GM19467 (cell line): ENCODE data around the gene ZC3H10.
"Not testable (repeated sequence)": the region's sequence is repeated elsewhere in the genome, so short reads cannot be mapped to it uniquely, and the experiment has no call there.

Experiments
- ATAC-seq: cut with Tn5 transposase; IDR thresholded peaks from one replicate; pipeline ENCODE4 v1.9.1; 2021; ENCODE audit warnings: mild to moderate bottlenecking, moderate library complexity; ENCODE audit not compliant: unreplicated experiment

The ZC3H10 gene

DNA sequence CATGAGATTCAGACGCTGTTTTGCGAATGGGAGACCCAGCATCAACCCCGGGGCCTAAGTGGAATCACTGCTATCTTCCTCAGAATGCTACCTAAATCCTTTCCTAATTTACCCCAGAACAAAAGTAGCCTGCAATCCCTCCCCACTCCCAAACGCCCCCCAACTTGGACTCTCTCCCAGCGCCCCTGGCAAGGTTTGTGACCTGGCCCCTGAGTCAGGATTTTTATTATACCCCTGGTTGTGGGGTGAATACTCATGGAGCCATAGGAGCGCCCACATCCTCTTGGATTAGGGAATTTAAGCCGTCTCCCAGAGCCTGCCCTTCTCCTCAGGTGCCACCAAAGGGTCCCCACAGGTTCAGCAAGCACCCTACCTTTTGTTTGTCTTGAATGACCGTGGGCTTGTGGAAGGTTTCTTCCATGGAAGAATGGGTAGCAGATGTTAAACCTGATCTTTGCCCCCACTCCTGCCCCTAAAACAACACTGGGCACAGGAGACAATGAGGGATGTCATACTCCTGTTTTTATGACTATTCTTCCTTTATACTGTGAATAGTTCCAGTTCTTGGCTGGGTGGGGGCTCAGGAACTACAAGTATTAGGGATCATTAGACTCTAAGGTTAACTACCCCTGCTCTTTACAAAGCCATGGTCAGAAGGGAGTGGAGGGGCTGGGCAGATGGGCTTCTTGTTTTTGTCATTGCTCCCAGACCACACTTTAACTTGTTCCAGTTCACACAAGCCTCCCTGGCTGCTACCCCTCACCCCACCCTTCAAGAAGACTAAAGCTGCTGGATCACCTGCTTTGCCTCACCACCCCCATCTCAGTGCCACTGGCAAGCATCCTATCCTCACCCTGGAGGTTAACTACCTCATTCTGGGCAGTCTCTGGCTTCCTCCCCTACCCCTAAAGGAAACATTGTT is 35.0 kb downstream of the ZC3H10 start:
- no peak for ATAC-seq

DNA sequence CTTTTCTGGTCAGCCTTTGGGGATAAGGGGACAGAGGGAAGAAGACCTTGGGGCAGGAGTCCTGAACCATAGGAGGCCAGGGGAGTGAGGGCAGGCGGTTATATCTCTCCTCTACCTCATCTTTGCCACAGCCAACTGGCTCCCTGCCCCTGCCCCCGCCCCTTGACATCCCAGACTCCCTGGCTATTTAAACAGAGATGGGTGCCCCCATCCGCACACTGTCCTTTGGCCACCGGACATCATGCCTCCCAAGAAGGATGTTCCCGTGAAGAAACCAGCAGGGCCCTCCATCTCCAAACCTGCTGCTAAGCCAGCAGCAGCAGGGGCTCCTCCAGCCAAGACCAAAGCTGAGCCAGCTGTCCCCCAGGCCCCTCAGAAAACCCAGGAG is 35.6 kb downstream of the ZC3H10 start:
- no peak for ATAC-seq

DNA sequence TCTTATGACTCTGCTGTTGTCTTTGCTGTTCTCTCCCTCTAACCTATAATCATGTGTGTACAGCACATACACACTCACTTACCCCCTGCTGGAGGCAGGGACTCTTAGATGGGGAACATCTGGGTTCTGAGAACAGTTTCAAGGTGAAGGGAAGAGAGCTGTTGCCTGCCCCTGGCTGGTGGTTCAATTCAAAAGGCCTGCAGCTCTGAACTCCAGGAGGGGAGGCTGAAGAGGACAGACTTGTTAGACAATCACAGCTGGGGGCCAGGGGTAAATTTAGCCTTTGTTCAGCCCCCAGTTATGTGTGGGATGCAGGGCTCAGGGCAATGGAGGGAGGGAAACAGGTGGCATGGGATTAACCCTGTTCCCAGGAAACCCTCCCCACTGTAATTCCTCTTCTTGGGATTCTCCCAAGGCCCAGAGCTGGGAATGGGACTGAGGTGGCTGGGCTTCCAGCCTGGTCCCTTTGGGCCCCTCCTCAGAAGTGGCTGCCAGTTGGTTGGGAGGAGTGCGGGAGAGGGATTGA is 36.2 kb downstream of the ZC3H10 start:
- no peak for ATAC-seq

DNA sequence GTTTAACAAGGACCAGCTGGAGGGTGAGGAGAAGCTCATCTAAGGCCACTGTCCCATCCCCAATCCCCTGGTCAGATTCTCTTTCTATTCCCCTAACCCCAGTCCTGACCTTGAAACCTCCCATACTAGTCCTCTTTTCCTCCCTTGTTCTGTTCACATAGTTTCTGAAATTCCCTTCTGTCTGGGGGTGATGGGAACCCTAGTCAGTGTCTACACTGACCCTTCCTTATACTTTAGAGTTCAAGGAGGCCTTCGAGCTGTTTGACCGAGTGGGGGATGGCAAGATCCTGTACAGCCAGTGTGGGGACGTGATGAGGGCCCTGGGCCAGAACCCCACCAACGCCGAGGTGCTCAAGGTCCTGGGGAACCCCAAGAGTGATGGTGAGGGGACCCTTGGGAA is 36.8 kb downstream of the ZC3H10 start:
- ATAC-seq: no peak

DNA sequence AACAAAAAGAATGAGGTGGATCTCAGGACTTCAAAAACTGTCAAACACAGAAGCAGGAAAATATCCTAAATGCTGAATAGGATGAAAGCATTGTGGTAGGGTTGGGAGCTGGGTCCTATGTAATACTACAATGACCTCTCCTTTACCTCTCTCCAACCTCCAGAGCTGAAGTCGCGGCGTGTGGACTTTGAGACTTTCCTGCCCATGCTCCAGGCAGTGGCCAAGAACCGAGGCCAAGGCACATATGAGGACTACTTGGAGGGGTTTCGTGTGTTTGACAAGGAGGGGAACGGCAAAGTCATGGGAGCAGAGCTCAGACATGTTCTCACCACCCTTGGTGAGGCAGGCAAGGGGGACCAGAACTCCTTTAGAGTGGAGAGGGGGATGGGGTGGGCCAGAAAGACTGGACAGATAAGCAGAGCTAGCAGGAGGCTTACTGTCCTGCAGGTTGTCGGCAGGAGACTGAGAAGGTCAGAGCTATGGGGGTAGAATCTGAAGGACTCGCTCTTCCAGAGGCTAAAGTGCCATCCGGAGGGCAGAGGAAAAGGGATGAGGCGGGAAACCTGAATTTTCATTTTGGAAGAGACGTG is 37.3 kb downstream of the ZC3H10 start:
- no peak for ATAC-seq

DNA sequence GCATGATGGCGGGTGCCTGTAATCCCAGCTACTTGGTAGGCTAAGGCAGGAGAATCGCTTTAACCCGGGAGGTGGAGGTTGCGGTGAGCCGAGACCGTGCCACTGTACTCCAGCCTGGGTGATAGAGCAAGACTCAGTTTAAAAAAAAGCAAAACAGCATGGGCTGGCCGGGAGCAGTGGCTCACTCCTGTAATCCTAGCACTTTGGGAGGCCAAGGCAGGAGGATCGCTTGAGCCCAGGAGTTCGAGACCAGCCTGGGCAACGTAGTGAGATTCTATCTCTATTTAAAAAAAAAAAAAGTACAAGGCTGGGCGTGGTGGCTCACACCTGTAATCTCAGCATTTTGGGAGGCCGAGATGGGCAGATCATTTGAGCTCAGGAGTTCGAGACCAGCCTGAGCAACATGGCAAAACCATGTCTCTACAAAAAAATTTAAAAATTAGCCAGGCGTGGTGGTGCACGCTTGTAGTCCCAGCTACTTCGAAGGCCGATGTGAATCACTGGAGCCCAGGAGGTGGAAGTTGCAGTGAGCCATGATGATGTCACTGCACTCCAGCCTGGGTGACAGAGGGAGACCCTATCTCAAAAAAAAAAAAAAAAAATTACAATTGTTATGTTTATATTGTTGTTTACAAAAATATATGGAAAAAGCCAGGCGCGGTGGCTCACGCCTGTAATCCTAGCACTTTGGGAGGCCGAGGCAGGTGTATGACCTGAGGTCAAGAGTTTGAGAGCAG is 38.6 kb downstream of the ZC3H10 start:
- ATAC-seq: not testable (repeated sequence)

DNA sequence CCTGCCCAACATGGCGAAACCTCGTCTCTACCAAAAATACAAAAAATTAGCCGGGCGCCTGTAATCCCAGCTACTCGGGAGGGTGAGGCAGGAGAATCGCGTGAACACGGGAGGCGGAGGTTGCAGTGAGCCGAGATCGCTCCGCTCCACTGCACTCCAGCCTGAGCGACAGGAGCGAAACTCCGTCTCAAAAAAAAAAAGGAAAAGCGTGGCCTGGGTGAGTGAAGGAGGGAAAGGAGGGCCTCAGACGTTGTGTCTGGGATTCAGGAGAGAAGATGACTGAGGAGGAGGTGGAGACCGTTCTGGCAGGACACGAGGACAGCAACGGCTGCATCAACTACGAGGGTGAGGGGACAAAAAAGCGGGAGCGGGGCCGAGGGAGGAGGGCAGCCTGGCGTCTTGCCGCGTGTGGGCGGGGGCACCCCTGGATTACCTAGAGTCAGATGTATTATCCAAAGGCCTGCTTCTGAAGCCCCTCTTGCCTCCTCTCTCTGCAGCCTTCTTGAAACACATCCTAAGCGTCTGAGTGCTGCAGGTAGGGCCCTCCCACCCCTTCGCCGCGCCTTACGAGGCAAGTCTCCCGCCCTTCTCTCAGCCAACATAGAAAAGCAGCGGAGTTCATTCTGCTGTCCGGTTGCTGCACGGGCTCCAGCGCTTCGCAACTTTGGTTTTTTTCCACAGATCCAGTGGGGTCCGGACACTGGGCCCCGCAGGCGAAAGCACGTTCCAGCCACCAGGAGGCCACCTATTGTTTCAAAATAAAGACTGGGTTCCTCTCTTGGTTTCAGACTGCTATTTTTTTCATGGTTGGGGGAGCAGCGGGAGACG is 39.3 kb downstream of the ZC3H10 start:
- ATAC-seq: peak; percentile 22

DNA sequence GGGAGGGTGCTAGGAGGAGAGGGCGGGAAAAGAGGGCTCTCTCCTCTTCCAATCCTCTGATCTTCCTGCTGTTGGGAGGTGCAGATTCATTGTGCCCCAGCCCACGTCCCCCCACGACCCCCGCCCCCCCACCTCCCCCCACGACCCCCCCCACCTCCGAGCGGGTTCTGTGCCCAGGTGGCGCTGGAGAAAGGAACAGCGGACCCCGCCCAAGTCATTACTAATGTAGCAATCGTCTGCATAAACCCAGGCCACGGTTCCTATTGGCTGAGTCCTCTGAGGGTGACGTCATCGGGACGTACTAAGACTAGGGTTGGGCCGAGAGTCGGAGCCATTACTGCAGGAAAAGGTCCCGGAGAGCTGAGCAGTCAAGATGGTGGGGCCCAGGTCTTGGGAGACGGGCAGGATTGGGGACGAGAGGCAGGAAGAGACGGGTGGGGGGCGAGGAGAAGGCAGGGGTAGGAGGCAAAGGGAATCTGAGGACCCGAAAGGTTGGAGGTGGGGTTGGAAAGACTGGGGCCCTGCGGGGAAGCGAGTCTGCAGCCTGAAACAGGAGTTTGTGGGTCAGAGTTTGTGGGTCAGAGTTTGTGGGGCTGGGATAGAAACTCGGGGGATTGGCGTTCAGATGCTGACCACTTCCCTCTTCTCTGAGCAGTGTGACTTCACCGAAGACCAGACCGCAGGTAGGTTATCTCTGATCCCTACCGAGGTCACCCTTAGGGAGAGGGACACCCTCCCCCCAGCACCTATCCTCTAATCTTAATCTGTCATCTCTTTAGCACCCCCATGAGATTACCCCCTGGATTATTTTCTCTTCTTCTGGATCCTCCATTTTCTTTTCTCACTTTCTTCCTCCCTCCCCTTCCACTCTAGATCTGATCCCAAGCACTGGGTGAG is 40.2 kb downstream of the ZC3H10 start, which contains the start of gene MYL6:
MYL6 (plus strand) TSS at position 331 of the 897 bp plus-strand sequence; CDS start at position 374, 43 bp downstream.
- peak; percentile 71 for ATAC-seq

DNA sequence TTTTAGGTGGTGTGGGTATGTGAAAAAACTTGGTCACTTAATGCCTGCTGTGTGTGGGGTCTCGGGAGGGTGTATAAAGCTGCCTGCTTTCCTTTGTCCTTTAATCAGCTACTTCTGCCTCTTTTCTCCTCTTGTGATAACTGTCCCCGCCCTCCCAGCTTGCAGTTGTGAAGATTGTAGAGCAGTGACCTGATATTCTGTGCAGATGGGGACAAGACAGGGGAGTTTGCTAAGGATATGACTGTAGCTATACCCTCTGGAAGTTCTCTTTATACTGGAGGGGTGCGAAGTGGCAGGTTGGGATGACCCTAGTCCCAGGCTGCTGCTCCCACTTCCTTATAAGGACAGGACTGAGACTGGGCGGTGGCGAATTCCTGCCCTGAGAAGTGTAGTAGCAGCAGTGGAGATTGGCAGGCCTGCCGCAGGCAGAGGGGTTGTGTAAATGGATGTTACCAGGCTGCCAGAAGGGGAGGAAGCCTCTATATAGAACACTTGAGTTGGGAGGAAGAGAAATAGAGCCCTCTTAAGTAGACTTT is 40.9 kb downstream of the ZC3H10 start:
- ATAC-seq: no peak

DNA sequence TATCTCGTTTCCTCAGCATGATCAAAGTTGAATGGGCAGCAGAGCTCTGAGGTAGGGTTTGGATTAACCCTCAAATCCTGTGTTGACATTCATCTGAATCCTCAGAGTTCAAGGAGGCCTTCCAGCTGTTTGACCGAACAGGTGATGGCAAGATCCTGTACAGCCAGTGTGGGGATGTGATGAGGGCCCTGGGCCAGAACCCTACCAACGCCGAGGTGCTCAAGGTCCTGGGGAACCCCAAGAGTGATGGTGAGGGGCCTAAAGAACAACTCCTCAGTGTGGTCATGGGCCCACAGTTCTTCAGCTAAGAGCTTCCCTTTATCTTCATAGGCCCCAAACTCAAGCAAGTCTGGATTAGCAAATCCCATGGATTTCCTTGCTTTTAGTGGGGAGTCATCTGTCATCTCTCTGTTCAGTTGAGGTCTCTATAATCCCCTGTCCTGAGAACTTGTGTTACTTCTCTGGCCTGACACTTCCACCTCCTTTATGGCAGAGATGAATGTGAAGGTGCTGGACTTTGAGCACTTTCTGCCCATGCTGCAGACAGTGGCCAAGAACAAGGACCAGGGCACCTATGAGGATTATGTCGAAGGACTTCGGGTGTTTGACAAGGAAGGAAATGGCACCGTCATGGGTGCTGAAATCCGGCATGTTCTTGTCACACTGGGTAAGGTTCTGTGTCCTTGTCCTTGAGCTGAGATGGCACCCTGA is 41.6 kb downstream of the ZC3H10 start:
- ATAC-seq: no peak

DNA sequence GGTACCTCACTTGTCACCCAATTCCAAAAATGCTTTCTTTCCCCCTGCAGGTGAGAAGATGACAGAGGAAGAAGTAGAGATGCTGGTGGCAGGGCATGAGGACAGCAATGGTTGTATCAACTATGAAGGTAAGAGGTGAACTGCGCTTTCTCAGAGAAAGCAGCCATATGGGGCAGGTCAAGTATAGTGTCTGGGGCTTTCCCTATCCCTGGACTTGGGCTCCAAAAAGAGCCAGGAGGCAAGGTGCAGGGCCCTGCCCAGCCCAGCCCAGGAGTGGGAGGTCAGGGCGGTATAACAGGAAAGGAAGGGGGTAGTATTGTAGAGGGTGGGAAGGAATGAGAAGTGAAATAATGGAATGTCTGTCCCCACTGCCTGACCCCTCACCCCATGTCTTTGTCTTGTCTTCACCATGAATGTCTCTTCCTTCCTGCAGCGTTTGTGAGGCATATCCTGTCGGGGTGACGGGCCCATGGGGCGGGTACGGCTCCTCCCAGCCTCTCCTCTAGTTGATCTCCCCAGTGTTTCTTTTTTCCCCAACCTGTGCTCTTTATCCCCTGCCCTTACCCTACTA is 42.2 kb downstream of the ZC3H10 start:
- no peak for ATAC-seq

DNA sequence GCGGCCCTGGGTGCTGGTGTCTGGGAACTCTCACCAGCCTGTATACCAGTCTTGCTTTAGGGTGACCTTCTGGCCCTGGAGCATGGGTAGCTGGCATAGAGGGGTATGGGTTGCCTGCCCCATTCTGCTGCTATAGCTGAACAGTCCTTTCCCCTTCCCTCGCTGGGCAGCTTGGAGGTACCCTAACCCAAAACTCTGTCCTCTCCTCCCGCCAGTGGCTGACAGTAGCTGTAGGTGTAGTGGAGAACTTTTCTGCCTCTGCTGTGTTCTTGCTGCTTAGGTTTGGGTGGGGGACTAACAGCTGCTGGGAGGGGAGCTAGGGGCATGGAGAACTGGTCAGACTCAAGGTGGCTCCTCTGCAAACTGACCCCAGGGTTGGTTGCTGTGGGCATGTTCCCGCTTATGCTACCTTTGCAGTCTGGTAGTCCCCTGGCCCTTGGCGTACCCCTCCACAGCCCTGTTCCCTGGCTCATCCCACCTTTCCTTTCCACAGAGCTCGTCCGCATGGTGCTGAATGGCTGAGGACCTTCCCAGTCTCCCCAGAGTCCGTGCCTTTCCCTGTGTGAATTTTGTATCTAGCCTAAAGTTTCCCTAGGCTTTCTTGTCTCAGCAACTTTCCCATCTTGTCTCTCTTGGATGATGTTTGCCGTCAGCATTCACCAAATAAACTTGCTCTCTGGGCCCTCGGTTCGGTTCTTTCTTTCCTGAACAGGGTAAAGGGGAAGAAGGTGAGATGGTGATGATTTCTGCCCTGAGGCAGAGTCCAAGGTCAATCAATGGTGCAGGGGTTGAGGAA is 43.0 kb downstream of the ZC3H10 start:
- no peak for ATAC-seq

DNA sequence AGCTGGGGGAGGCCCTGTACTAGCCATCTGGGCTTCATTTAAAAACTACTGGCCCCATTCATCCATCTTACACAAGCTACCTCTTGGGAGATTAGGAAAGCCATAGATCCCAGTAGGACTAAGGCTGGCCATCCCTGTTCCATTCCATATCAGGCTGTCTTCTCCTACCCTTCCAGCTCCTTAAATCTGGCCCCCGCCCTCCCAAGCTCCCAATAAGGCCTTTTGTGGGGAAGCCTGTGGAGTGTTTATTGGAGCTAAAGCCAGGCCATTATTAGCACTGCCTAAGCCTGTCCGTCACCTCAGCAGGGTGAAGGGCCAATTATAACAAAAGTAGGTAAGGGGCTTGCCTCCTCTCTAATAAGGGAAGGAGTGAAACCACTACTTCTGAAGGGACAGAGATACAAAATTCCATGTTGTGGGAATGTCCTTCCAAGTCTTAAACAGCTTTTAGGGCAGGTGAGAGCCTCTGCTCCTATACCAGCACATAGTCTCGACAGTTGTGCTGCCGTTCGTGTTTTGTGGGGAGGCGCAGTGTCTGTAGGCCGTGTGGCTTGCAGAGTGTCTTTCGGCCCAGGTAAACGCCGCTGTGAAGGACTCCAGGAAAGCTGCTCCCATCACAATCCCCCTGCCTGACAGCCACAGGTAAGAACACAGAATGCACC is 43.8 kb downstream of the ZC3H10 start:
- no peak for ATAC-seq

DNA sequence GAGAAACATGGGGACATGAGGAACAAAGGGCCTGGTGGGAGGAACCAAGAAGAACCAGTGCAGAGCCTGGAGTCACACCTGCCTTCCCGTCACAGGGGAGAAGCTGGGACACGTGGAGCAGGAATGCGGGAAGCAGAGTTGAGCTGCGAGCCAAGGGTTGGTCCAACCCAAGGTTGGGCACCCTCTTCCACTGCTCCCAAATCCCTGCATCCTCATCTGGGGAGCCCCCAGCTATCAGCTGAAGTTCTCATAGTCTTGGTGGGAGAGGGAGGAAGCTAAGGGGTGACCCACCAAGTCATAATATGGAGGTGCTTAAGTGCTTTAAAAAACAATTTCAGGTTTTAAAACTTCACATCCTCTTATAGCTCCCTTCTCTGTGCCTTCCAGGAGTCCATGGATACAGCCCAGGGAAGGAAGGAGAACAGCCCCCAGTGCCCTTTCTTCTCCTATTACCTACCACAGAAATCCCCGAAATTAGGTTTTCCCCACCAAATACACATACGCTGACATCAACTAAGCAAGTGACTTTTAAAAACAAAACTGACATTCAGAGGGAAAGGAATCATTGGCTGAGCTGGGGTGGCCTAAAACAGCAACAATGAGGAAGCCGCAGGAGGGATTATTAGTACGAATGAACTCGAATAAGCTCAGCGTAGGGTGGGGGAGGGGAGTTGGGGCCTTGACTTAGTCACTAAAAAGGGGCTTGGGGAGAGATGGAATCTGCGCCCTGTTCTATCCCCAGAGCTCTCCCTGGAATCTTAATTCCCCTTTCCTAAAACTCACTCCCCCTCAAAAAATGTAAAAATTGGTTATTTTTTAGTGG is 44.6 kb downstream of the ZC3H10 start:
- no peak for ATAC-seq

DNA sequence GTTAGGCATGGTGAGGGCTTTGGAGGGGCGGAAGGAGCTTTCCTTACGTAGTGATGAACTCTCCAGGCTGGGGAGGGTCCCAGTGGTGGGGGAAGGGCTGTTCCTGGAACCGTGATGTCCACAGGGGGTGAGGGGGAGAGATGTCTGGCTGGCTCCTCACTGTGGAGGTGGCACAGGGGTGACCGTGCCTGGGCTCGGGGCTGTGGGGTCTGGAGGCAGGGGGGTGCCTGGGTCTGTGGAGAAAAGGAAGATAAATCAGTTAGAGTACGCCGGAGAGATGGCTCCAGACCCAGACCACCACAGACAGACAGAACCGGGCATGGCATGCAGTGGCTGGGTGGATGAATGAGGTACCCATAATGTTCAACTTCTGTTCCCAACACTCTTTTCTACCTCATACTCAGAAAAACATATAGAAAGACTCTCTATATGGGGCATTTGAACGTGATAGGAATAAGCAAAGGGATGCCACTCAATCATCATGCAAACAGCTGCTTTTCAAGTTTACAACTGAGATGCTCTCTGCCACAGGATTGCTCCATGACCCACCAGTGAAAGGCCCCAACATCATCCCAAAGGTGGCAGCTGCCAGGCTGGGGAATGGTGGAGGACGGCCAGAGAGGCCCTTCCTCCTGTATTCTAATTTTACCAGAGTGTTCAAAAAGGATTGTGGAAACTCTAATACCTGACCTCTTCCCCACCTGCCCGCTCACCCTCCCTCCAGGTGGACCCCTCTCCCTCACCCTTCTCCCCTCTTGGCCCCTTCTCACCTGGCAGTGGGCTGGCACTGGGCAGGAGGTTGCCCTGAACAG is 45.7 kb downstream of the ZC3H10 start:
- ATAC-seq: no peak
